Measurements from ENCODE around the gene PRKAA1.
A peak's percentile ranks its signal among the peaks of the same experiment; 100 is the strongest.

PRKAA1 gene

DNA sequence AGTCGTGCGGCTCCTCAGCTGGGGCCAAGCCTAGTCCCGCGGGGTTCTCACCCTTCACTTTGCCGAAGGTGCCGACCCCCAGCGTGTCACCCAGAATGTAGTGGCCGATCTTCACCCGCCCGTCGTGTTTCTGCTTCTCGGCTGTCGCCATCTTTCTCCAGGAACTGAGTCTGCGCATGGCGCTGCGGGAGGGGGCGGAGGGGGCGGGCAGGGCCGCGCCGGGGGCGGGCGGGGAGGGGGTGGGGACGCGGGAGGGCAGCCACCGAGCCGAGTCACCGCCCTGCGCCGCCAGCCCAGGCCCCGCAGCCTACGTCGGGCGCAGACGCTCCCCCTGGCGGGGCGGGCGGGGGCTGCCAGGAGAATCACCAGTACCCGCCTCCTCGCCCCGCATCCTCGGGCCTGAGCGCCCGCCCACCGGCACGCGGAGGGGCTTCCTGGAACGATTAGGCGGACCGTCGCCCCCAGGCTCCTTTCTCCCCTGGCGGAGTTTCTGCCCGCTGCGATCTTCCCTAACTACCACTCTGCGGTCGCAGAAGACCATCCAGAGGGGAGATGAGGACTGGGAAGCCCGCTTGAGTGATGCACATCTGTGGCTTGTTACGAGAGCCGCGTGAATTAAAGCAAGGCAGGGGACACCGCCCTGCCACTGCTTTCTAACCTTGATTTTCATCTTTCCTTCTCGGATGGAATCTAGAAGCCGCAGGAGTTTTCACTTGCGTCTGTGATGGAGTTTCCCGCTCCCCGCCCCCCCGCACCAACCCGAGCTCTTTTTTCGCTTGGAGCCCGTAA, at the start of gene PRKAA1:
Gene PRKAA1 (minus strand): TSS at position 363 of the 789 bp plus-strand sequence. CDS start 185 bp downstream, at position 178.
- peak; percentile 95 for DNase-seq

GRCh38 chr5:40847525-40847924, 49.4 kb upstream of the PRKAA1 start:
- no peak for DNase-seq

DNA sequence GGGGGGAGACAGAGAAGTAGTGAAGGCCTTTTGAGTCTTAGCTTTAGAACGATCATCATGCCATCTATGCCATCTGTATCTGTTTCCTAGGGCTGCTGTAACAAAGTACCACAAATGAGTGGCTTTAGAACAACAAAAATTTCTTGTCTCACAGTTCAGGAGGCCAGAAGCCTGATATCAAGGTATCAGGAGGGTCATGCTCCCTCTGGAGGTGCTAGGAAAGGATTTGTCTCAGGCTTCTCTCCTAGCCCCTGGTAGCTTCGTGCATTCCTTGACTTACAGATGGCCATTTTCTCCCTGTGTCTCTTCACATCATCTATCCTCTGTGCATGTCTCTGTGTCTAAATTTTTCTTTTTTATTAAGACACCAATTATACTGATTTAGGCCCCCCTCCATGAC, 48.2 kb upstream of the PRKAA1 start:
- DNase-seq = peak; percentile 10

DNA sequence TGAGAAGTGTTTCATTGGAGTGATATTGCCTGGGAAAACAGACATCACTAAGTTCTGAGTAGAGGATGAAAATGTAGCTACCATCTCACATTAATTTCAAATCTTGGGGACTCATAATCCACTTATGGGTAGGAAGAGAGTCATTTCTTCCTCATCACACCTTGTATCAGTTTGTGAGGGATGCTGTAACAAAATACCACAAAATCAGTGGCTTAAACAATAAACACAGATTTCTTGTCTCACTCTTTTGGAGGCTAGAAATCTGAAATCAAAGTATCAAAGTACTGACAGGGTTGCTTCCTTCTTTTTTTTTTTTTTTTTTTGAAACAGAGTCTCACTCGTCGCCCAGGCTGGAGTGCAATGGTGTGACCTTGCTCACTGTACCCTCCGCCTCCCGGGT, 46.4 kb upstream of the PRKAA1 start:
- DNase-seq = no peak

DNA sequence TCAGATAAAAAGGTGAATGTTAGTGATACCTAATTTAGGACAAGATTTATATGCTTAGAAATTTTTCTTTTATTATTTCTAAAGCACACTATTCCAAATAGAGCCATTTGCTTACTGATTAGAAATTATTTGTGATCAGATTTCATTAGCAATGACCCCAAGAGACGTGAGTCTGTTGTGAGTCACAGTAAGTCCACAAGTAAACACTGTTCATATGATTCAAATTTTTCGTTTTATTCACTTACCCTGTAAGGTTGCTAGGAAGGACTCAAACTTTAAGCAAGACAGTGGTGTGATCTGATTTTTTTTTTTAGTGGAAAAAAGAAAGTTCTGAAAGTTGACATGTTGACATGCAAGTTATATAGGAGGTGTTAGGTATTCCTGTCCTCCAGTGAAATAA, 44.2 kb upstream of the PRKAA1 start:
- DNase-seq = no peak

DNA sequence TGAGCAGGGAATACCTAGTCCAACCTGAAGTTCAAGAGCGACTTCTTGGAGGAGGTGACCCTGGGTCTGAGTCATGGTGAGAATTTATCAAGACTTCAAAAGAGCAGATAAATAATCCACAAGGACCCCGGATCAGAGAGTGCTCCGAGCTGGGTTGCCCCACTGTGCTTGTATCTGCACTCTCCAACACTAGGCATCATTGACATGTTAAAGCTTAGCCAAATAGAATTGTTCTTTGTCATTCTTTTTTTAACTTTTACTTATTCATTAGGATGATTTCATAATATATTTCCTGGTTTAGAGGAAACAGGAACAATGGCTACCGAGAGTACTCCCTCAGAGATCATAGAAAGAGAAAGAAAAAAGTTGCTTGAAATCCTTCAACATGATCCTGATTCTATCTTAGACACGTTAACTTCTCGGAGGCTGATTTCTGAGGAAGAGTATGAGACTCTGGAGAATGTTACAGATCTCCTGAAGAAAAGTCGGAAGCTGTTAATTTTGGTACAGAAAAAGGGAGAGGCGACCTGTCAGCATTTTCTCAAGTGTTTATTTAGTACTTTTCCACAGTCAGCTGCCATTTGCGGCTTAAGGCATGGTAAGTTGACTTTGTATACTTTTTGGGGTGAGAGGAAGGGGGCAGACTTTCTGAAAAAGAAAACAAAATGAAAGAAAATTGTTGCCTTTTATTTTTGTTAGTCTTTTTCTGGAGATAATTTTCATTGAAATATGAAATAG, 43.1 kb upstream of the PRKAA1 start, which contains the start of gene CARD6:
Gene CARD6 (plus strand): TSS at position 300 of the 738 bp plus-strand sequence. CDS start 16 bp downstream, at position 316.
- no peak for DNase-seq

- no peak for DNase-seq
Observed at GRCh38 chr5:40838086-40838485, 39.9 kb upstream of the PRKAA1 start.

DNA sequence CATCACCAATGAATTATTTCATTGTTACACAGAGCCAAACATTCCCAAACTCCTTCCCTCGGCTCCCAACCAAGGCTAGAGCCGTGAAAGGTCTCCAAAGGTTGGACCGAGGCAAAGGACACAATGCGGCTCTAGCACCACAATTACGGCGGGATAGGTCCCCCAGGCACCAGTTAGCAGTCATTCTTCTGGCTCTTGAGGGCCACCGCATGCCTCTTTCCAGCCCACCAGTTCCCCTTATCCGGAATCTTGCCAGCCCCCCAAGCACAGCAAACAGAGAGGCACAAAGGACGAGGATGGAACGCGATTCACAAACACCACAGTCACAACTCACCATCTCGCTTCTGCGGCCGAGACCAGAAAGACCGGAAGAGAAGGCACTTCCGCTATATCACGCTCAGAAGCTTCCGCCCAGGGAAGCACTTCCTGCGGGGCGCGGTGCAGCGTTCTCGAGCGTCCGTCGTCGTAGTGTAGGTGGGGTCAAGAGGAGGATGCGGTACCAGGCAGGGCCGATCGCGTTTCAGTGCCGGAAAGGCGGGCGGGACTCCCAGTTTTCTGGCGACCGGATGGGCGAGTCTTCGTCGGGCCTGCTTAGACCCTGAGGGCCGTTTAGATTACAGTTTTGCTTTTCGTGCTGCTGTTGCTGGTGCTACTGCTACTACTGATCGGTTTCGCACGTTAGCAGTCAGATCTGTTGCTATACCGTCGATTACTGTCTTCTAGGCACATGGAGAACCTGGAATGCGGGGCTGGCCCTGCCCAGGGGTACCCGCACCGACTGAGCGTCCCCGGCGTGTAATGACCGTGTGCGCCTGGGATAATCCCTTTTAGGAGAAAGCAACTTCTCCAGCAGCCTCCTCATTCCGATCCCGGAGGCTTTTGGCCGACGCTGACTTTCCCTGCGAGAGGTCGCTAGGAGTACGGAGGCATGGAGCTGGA, 36.9 kb upstream of the PRKAA1 start, which contains the start of gene RPL37:
Gene RPL37 (minus strand): TSS at position 374 of the 939 bp plus-strand sequence. CDS start 37 bp downstream, at position 337.
- peak; percentile 98 for DNase-seq

GRCh38 chr5:40834391-40834848, 36.2 kb upstream of the PRKAA1 start:
- no peak for DNase-seq

GRCh38 chr5:40833712-40834229, 35.6 kb upstream of the PRKAA1 start:
- no peak for DNase-seq

- DNase-seq = no peak
Observed at GRCh38 chr5:40832345-40832744, 34.2 kb upstream of the PRKAA1 start.

DNA sequence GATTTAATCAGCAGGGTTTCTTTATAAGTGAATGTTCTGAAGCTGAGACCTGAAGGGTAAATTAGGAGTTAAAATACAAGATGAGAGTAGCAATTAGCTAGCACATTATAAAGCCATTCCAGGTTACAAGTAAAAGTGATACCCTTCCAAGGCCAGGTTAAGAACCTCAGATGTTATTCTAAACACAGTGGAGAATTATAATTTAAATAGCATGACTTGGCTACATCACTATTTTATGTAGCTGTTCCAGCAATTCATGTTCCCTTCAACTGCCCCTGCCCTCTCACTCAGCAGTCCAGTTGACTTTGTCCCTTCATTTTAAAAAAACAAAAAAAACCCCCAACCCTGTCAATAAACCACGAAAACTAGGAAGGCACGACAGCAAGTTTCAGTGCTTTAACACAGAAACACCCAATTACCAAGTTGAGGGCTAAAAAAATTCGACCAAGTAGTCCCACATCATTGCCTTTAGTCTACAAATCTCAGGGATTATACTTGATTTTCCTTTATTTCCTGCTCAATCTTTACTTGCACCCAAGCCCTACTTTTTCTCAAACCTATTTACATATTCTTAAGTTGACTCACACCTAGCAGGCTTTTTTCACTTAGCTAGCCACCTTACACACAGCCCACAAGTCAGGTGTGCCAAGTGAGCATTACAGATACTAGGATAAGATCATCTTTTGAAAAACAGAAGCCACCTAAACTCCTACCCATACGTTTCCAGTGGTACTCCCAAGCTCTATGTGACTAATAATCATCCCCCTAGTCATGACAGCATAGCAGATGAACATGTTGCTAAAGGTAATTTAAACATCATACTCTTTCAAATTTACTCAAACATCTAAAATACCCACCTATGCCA, 33.4 kb upstream of the PRKAA1 start:
- no peak for DNase-seq

DNA sequence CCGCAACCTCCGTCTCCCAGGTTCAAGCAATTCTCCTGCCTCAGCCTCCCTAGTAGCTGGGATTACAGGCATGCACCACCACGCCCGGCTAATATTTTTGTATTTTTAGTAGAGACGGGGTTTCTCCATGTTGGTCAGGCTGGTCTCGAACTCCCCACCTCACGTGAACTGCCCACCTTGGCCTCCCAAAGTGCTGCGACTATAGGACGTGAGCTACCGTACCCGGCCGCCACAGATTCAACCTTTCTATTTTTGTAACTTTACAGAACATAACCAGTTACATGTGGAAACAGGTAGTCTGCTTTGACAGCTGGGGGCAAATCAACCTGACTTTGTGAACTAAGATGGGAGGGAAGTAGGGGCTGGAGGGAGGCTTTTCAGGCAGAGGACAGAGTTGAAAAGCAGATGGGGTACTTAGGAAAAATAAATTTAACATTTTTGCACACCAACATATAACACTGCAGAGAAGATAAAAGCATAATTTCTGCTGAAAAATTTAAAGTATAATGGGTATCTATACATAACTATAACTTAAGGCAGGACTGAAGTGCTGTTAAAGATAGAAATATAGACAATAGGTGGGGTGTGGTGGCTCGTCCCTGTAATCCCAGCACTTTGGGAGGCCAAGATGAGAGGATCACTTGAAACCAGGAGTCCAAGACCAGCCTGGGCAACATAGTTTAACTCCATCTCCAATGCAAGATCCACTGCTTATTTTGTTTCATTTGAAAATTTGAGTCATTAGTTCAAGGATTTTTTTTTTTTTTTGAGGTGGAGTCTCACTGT, 31.8 kb upstream of the PRKAA1 start:
- DNase-seq = no peak

DNA sequence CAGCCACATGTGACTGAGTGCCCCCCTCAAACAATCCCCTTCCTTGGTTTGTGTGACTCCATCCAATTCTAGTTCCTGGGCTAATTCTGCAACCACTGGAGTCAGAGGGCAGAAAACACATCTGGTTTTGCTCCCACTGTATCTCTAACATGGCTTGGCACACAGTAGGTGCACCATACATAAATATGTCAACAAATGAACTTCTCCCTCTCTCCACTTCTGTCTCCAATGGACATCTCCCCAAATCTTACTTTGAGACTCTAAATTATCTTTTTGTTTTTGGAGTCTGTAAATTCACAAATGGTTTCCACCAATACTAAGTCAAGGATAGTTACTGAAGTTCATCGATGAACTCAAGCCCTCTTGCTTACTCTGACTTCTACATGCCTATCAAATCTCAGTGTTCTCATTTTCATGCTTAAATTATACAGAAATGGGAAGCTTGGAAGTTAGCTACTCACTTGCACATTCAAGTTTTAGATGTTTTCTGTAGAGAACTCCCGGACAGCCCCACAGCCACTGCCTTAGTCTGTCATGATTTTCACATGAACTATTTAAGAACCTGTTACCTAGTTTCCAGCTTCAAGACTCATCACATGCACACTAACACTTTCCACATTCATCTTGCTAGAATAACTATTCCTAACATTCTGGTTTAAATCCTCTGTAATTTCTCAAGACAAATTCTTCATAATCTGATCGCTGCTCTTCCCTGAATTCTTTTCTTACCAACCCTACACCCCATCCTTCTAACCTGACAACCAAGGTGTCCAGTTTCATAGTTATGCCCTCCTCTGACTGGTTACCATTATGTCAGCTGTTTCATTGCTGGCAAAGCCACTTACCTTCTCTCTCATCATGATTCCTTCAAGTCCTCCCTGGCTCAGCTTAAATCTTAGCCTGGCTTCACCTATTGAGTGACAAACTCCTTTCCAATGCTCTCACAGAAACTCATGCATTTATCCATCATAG, 30.8 kb upstream of the PRKAA1 start:
- no peak for DNase-seq

DNA sequence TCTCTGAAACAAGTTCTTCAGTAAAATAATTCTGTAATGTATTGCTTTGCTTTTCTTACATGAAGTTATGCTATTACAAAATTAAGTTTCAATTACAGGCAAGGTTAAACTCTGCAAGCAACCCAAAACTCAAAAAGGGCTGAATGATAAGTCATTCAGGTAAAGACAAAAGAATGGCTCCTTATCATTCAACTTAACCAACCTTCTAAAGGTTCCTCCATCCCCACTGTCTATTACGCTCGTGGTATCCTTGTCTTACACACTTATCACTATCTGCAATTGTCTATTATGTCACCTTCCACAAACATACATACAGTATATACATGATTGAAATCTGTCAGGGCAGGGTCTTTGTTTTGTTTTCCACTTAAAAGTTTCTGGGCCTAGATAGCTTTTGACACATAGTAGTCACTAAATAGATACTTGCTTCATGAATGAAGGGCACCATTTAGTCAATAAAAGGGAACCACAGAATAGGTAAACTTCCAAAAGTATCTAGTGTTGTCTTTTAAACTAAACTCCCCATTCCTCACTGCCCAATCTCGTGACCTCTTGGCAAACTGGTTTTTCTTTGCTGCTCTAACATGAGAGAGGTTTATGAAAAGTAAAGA, 30.0 kb upstream of the PRKAA1 start:
- DNase-seq = no peak

GRCh38 chr5:40827188-40827977, 29.2 kb upstream of the PRKAA1 start:
- no peak for DNase-seq

DNA sequence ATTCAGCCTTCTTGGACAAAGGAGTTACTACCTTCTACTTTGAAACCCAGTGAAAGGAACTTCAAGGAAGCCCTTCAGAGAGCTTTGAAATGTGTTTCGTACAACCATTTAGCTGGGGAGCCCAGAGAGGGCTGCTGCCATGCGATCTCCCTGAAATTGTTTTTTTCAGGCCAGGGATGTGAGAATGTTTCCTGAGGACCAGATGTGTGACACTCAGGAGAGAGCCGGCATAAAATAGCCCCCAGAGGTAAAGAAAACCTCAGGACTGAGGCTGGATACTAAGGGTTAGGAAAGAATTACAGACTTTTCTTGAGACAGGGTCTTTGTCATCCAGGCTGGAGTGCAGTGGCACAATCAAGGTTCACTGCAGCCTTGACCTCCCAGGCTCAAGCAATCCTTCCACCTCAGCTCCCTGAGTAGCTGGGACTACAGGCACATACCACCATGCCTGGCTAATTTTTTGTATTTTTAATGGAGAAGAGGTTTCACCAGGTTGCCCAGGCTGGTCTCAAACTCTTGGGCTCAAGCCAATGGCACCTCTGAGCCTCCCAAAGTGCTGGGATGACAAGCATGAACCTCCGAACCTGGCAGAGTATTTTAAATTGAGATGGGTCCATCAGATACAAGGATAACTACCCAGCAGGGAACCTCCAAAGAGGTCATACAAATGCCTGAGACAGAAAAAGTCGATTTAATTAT, 28.5 kb upstream of the PRKAA1 start:
- DNase-seq = no peak

Data from islet precursor cell (in vitro differentiated cells).